Neural cell (in vitro differentiated cells): Measurements from ENCODE around the gene RAB9A. TPM values are rescaled to one million over a fixed set of nuclear protein-coding genes. Genes with fewer than 3 reads are reported as not detected.

Source experiments
- H2AFZ ChIP-seq: fragments of 200-600, 300-800 bp; sonication (generic), shearing (Covaris generic); 2 replicates; pipeline ENCODE4 v1.6.0; 2014; ENCODE audit warnings: low read depth, mild to moderate bottlenecking, antibody characterized with exemption, low read length, moderate library complexity
- H3F3A ChIP-seq: fragments of 200-600 bp; shearing (Covaris generic); 2 replicates; pipeline ENCODE4 v1.6.1; 2016; ENCODE audit warnings: mild to moderate bottlenecking, moderate library complexity, mixed read lengths, antibody characterized with exemption, low read length; ENCODE audit not compliant: insufficient read depth, poor library complexity, severe bottlenecking
- H3K27ac ChIP-seq: fragments of 200-600, 300-800 bp; sonication (generic), shearing (Covaris generic); 2 replicates; pipeline ENCODE4 v1.5.1; 2014; ENCODE audit warnings: mild to moderate bottlenecking, low read length, moderate library complexity
- H3K27me3 ChIP-seq: fragments of 300-800, 200-600 bp; sonication (generic), shearing (Covaris generic); 2 replicates; pipeline ENCODE4 v1.6.0; 2014; ENCODE audit warnings: mild to moderate bottlenecking, low read depth, low read length, moderate library complexity; ENCODE audit not compliant: insufficient read depth
- H3K36me3 ChIP-seq: fragments of 300-800, 200-600 bp; sonication (generic), shearing (Covaris generic); 2 replicates; pipeline ENCODE4 v1.5.1; 2014; ENCODE audit warnings: mild to moderate bottlenecking, antibody characterized with exemption, low read length, moderate library complexity; ENCODE audit not compliant: insufficient read depth
- H3K4me2 ChIP-seq: fragments of 300-800, 200-600 bp; sonication (generic), shearing (Covaris generic); 2 replicates; pipeline ENCODE4 v1.6.0; 2014; ENCODE audit warnings: mild to moderate bottlenecking, low read length
- H3K4me3 ChIP-seq: fragments of 300-800, 200-600 bp; sonication (generic), shearing (Covaris generic); 2 replicates; pipeline ENCODE4 v1.5.1; 2014; ENCODE audit warnings: mild to moderate bottlenecking, low read length, moderate library complexity
- H3K79me2 ChIP-seq: fragments of 200-600 bp; shearing (Covaris generic); replicated peaks from 2 replicates; pipeline ENCODE4 v1.6.0; 2014; ENCODE audit warnings: mild to moderate bottlenecking, low read length, moderate library complexity; ENCODE audit not compliant: insufficient read depth
- H3K9ac ChIP-seq: fragments of 300-800, 200-600 bp; sonication (generic), shearing (Covaris generic); 2 replicates; pipeline ENCODE4 v1.6.1; 2016; ENCODE audit warnings: mild to moderate bottlenecking, low read length, mixed read lengths
- H3K9me2 ChIP-seq: fragments of 200-600 bp; shearing (Covaris generic); 2 replicates; pipeline ENCODE4 v1.6.1; 2016; ENCODE audit warnings: mild to moderate bottlenecking, low read length, mixed read lengths; ENCODE audit not compliant: insufficient read depth
- H3K9me3 ChIP-seq: fragments of 200-600, 300-800 bp; sonication (generic), shearing (Covaris generic); 2 replicates; pipeline ENCODE4 v1.6.1; 2016; ENCODE audit warnings: mild to moderate bottlenecking, mixed run types, low read length, moderate library complexity, mixed read lengths
- H4K20me1 ChIP-seq: fragments of 200-600 bp; shearing (Covaris generic); 2 replicates; pipeline ENCODE4 v1.6.1; 2016; ENCODE audit warnings: mild to moderate bottlenecking, mixed run types; ENCODE audit not compliant: insufficient read depth
- EZH2 ChIP-seq: fragments of 200-600, 300-800 bp; shearing (Covaris generic), sonication (generic); IDR thresholded peaks from 2 replicates; pipeline ENCODE4 v1.6.1; 2014; ENCODE audit warnings: antibody characterized with exemption, low read length, borderline replicate concordance, mild to moderate bottlenecking; ENCODE audit not compliant: insufficient read depth, poor library complexity, severe bottlenecking
- MXI1 ChIP-seq: fragments of 450-650 bp; conservative IDR thresholded peaks from 2 replicates; pipeline ENCODE4 v1.6.1; 2014; ENCODE audit warnings: antibody characterized with exemption, mild to moderate bottlenecking; ENCODE audit not compliant: poor library complexity, severe bottlenecking
- POLR2AphosphoS5 ChIP-seq: IDR thresholded peaks from 2 replicates; pipeline ENCODE4 v1.6.1; 2012
- RAD21 ChIP-seq: fragments of 450-650 bp; conservative IDR thresholded peaks from 2 replicates; pipeline ENCODE4 v1.6.1; 2014; ENCODE audit warnings: antibody characterized with exemption, mild to moderate bottlenecking, moderate library complexity
- SMC3 ChIP-seq: fragments of 450-650 bp; conservative IDR thresholded peaks from 2 replicates; pipeline ENCODE4 v1.6.1; 2014; ENCODE audit warnings: antibody characterized with exemption, mild to moderate bottlenecking, moderate library complexity; ENCODE audit not compliant: poor library complexity
- TAF1 ChIP-seq: IDR thresholded peaks from 2 replicates; pipeline ENCODE4 v1.6.1; 2012; ENCODE audit warnings: low read depth
- polyA plus RNA-seq: library from polyadenylated mRNA; depleted of rRNA; stranded (reverse); fragments of >200 nt; gene quantifications from 2 replicates; pipeline ENCODE4 v1.2.3, GENCODE V29; 2014
- TF ChIP-seq, protein P1 (sequence below): IDR thresholded peaks from 2 replicates; pipeline ENCODE4 v1.6.1; 2012; ENCODE audit warnings: borderline replicate concordance
- TF ChIP-seq, protein P2 (sequence below): fragments of 450-650 bp; IDR thresholded peaks from 2 replicates; pipeline ENCODE4 v1.5.1; 2014; ENCODE audit warnings: antibody characterized with exemption, mild to moderate bottlenecking, moderate library complexity; ENCODE audit not compliant: poor library complexity, severe bottlenecking

The RAB9A gene
- polyA plus RNA-seq, 1 donor from 2014 or later: 26.9 TPM

DNA sequence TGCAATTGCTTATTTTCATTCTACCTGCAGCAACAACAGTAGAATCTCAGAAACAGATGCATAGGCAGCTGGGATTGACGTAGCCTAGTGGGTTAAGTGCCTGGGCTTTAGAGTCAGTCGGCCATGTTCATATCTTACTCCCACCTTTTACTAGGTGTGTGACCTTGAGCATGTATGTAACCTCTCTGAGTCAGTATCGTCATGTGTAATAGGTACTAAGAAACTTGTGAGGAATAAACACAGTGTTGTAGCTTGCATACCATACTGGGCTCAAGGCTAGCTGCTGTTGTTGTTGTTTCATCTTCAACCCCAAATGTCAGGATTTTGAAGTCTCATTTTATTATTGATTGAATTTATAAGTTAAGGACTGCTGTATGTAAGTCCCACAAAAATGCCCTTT is 14.2 kb downstream of the RAB9A start:
- Histone ChIP-seq H3K9me3 (no peaks in the 10 kb centered on the region), H3K4me3 (no peak overlapping the region), H3K27ac (no peak overlapping the region), H4K20me1 (no peaks in the 10 kb centered on the region), H3K36me3 (no peaks in the 10 kb centered on the region), H3K9ac (no peak overlapping the region), H3K9me2 (no peaks in the 10 kb centered on the region), H2AFZ (no peak overlapping the region), H3K79me2 (no peaks in the 10 kb centered on the region), H3K4me2 (no peak overlapping the region), H3K27me3 (no peaks in the 10 kb centered on the region), H3F3A (no peaks in the 10 kb centered on the region)
- TF ChIP-seq POLR2AphosphoS5: no peak
- TF ChIP-seq SMC3: no peak
- TF ChIP-seq, protein P1, sequence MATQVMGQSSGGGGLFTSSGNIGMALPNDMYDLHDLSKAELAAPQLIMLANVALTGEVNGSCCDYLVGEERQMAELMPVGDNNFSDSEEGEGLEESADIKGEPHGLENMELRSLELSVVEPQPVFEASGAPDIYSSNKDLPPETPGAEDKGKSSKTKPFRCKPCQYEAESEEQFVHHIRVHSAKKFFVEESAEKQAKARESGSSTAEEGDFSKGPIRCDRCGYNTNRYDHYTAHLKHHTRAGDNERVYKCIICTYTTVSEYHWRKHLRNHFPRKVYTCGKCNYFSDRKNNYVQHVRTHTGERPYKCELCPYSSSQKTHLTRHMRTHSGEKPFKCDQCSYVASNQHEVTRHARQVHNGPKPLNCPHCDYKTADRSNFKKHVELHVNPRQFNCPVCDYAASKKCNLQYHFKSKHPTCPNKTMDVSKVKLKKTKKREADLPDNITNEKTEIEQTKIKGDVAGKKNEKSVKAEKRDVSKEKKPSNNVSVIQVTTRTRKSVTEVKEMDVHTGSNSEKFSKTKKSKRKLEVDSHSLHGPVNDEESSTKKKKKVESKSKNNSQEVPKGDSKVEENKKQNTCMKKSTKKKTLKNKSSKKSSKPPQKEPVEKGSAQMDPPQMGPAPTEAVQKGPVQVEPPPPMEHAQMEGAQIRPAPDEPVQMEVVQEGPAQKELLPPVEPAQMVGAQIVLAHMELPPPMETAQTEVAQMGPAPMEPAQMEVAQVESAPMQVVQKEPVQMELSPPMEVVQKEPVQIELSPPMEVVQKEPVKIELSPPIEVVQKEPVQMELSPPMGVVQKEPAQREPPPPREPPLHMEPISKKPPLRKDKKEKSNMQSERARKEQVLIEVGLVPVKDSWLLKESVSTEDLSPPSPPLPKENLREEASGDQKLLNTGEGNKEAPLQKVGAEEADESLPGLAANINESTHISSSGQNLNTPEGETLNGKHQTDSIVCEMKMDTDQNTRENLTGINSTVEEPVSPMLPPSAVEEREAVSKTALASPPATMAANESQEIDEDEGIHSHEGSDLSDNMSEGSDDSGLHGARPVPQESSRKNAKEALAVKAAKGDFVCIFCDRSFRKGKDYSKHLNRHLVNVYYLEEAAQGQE: no peak
- TF ChIP-seq TAF1: no peak

DNA sequence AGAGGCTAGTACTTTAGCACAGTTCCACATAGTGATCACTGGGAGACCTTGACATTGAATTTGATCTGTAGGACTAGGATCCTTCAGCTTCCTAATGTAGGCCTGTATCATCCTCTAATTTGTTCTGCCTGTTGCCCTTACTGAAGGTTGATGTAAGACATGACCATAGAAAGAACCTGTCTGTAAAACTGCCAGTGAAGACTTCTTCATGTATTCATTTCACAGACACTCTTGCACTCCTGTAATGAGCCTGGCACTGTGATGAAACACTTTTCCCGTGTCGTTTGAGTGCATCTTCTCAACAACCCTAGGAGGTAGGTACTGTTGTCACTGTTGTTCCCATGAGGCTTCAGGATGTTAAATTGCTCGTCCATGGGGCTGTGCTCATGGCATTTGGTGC is 14.7 kb downstream of the RAB9A start:
- no peaks in the 10 kb centered on the region for H3K9me2 ChIP-seq
- no peaks in the 10 kb centered on the region for H3K36me3 ChIP-seq
- H3K9ac ChIP-seq: no peak overlapping the region
- H3K79me2 ChIP-seq: no peaks in the 10 kb centered on the region
- no peak overlapping the region for H3K4me3 ChIP-seq
- H3K4me2 ChIP-seq: no peak overlapping the region
- H4K20me1 ChIP-seq: no peaks in the 10 kb centered on the region
- H2AFZ ChIP-seq: no peak overlapping the region
- H3F3A ChIP-seq: no peaks in the 10 kb centered on the region
- H3K27ac ChIP-seq: no peak overlapping the region
- H3K9me3 ChIP-seq: no peaks in the 10 kb centered on the region
- no peak for TF ChIP-seq SMC3
- TF ChIP-seq MXI1: no peak
- TF ChIP-seq POLR2AphosphoS5: no peak
- TF ChIP-seq EZH2: no peak
- TF ChIP-seq TAF1: no peak
- TF ChIP-seq, protein P2, sequence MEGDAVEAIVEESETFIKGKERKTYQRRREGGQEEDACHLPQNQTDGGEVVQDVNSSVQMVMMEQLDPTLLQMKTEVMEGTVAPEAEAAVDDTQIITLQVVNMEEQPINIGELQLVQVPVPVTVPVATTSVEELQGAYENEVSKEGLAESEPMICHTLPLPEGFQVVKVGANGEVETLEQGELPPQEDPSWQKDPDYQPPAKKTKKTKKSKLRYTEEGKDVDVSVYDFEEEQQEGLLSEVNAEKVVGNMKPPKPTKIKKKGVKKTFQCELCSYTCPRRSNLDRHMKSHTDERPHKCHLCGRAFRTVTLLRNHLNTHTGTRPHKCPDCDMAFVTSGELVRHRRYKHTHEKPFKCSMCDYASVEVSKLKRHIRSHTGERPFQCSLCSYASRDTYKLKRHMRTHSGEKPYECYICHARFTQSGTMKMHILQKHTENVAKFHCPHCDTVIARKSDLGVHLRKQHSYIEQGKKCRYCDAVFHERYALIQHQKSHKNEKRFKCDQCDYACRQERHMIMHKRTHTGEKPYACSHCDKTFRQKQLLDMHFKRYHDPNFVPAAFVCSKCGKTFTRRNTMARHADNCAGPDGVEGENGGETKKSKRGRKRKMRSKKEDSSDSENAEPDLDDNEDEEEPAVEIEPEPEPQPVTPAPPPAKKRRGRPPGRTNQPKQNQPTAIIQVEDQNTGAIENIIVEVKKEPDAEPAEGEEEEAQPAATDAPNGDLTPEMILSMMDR: no peak
- TF ChIP-seq, protein P1: no peak
- no peak for TF ChIP-seq RAD21
- no peaks in the 10 kb centered on the region for H3K27me3 ChIP-seq
